NOMO-1 treated with dmso at 0.1 percent for 144 hours (cell line): ENCODE results near the gene ATP1A1.
A peak's percentile ranks its signal among the peaks of the same experiment; 100 is the strongest.

Source experiments
- DNase-seq: peaks from one replicate; lab custom pipeline; 2025; ENCODE audit not compliant: unreplicated experiment; lab: John Stamatoyannopoulos, UW

Gene ATP1A1

DNA sequence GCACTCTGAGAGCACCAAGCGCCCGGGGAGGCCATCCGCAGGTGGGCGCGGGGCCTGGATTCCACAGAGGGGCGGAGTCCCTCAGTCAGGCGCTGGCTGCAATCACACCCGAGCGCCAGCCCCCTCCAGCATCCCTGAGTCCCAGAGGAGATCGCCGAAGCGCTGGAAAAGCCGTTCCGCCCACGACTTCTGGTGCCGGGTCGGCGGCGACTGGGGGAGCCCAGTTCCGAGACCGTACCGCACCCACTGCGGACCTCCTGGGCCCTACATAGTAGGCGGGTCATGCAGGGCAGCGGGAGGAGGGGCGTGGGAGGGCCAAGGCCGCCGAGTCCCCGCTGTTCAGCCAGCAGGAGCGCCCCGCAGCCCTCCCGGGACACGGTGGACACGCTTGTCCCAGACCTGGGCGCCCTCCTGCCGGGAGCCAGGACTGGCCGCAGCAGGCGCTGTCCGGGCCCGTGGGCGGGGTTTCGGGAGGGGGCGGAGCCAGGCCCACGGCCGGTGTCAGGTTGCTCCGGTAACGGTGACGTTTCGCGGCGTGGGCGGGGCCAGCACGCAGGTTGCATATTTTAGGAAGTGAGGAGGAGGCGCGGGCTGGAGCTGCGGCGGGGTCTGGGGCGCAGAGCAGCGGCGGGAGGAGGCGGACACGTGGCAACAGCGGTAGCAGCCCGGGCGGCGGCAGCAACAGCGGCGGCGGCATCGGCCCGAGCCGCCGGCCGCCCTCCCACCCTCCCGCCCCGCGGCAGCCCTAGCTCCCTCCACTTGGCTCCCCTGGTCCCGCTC, at the start of gene ATP1A1:
TSS of gene ATP1A1 (plus strand) at position 594 of the 780 bp plus-strand sequence. CDS start 268 bp downstream, outside the sequence.
- peak; percentile 90 for DNase-seq

DNA sequence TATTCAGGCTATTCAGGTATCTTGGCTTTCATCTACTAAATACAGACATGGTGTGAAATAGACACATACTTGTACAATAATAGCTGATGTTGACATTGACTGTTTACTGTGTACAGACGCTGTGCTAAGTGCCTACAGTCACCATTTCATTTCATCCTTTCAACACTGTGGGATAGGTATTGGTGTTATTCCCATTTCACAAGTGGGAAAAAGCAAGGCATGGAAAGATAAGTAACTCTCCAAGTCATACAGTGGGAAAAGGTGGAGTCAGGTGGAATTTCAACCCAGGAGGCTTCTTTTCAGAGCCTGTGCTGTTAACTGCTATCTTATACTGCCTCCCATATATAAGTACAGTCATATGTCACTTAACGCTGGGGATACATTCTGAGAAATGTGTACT, 49.6 kb upstream of the ATP1A1 start:
- no peak for DNase-seq

GRCh38 chr1:116324411-116324810, 48.6 kb upstream of the ATP1A1 start:
- DNase-seq, result no peak

GRCh38 chr1:116325104-116325503, 47.9 kb upstream of the ATP1A1 start:
- DNase-seq, result no peak

DNA sequence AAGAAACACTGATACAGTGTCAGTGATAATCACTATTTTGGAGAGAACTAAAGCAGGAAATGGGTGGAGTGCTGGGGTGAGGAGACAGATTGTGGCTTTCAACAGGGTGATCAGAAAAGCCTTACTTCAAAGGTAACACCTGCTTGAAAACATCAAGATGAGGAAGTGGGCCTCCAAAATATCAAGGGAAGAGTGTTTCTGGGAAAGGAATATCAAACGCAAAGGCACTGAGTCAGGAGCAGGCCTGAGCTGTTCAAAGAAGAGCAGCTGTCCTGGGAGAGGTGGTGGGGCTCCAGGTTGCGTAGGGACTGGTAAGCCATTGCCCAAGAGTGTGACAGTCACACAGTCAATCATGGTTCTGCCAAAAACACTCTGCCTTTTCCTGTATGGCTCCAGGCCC, 47.1 kb upstream of the ATP1A1 start:
- no peak for DNase-seq

- DNase-seq, result no peak
Observed at GRCh38 chr1:116326486-116326885, 46.6 kb upstream of the ATP1A1 start.

- no peak for DNase-seq
Observed at GRCh38 chr1:116328671-116329070, 44.4 kb upstream of the ATP1A1 start.

GRCh38 chr1:116329524-116330341, 43.3 kb upstream of the ATP1A1 start:
- DNase-seq, result no peak

DNA sequence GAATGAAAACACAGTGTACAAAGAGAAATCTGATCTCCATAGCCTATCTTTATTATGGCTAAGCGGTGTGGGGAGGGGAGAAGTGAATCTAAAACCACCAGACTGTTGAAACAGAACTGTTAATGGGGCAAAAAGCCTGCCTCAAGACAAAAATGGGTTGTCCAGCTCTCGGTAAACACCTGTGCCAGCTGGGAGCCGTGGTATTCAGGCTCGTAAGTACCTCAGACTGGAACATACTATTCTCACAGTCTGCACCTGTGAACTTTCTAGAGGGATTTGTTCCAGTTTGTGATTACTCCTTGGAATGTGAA, 42.7 kb upstream of the ATP1A1 start:
- no peak for DNase-seq

DNA sequence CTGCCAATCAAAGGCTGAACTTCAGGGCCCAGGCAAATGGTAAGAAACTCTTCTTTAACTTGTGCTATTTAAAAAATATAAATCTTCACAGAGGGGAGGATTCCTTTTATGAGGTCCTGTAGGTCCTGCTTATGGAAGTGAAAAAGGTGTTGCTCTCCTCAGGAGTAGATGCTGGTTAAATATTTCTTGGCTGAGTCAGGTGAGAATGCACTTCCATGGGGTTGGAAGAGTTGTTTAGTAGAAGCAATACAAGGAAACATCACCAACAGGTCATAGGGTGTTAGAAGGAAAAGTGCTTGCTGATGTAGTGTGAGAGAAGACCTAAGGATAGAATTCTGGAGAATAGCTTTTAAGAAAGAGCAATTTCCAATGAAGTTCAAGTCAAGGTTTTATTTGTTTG, 42.2 kb upstream of the ATP1A1 start:
- no peak for DNase-seq

- DNase-seq, result no peak
Observed at GRCh38 chr1:116331523-116331922, 41.5 kb upstream of the ATP1A1 start.

- no peak for DNase-seq
Observed at GRCh38 chr1:116332451-116332850, 40.6 kb upstream of the ATP1A1 start.

DNA sequence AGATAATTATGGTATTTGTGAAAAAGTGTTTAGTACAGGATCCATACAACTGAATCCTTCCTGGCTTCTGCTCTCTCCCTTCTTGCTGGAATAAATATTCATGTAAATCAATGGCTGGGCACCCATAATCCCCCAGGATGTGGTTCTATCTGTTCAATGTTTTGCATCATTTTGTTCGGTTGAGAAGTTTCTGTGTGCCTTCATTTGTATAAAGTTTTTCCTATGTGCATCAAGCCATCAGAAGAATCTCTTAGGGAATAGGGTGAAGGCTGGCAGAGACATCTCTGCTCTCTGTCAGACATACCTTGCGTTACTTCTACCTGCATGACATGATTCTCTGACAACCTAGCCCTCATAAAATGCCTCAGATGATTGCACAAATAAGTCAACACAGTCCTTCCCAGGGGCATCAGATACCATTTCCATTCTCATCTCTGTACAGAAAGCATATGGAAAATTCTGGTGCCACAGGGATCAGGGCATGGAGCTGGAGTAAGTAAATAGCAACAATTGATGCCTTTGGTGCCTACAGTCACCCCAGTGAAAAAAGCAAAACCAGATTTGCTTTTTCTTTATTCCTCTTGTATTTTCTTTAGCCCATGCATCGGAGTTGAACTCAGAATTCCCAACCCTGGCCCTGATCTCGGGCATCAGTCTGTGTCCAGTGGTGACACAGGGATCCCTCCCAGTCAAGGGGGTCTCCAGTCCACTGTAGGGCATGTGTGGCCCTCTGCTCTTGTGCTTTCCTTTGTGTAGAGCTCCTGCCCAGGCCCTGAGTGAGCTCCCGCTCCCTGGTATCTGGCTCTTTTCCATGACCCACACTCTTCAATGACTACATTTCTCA, 39.7 kb upstream of the ATP1A1 start:
- DNase-seq, result no peak

- DNase-seq, result no peak
Observed at GRCh38 chr1:116334015-116334547, 39.0 kb upstream of the ATP1A1 start.

DNA sequence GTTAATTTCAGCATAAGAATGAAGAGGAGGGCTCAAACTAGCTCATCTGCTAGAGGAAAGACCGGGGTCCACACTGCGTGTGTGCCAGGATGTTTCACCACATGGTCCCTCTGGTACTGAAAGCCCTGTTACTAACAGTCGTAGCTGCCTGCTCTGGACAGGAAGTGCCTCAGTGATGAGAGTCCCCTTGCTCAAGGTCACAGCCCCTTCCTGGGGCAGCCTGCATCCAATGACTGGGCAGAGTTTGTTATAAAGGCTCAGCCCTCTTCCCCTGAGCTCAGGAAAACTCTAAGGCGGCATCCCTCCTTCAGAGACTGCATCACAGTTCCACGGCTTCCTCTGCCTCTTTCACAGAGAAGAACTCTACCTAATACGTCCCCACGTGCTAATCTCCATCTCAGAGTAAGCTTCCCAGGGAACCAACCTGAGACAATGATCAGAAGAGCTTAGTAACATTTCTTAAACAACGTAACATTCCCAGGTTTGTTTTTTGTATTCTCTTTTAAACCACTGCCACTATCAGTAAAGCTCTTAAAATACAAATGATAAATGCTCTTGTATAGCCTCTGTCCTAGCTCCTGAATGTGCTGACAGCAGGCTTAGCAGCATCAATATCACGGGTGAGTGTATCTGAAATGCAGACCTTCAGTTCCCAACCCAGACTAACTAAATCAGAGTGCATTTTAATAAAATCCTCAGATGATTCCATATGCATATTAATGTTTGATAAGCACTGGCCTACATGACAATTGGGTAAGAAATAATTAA, 38.0 kb upstream of the ATP1A1 start:
- DNase-seq, result no peak

DNA sequence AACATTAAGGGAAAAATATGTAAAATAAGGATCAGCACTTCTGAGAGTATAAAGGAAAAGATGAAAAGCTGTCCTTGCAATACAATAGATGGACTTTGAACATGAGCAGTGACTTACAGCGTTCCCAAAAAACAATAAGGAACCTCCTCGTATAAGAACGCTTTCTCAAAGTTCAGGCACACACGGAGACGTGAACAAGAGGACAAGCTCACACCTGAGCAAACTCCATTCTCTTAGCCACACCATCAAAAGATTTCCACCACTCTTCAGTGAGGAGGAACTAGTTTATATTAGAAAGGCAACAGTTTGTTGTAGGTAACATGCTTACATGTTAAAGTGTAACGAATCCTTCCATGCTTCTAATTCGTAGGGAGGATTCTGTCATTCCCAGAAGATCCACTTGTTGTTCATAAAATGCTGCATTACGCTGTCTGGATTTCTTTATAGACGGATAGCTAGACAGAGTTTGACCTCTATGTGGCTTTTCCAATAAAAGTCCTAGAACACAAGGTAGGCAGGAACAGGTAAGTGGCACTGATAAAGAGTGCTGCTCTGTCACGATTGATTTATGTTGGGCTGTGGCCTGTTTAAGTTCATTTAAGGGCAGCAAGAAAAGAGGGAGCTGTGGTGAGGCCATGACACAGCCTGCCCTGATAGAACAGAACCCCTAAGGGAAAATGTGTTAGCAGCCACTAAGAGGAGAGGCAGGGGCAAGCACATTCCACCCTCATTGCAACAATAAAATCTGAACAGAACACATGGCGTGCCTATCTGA, 37.0 kb upstream of the ATP1A1 start:
- no peak for DNase-seq

DNA sequence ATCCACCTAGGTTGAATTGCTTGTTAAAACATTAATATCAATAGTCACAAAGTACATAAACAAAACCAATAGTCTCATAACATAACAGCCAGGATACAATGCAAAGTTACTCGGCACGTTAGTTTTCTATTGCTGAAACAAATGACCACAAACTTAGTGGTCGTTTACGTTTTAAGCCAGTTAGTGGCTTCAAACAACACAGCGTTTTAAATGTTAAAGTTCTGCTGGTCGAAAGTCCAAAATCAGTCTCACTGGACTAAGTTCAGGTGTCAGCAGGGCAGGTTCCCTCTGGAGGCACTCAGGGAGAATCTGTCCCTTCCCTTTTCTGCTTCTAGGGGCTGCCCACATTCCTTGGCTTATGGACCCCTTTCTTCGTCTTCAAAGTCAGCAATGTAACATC, 35.6 kb upstream of the ATP1A1 start:
- no peak for DNase-seq

DNA sequence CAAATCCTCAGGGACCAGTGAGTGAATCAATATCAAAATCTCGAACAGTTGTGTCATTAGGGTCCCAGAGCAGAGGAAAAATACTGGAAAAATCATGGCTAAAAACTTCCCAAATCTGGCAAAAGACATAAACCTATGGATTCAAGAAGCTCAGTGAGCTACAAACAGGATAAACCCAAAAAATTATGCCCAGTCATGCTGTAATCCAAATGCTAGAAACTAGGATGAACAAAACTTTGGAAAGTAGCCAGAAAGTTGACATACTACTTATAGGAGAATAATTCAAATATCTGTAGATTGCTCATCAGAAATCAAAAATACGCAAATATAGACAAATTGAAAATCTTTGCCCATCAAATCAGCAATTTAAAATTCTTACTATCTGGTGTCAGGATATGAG, 34.6 kb upstream of the ATP1A1 start:
- DNase-seq, result no peak

GRCh38 chr1:116340506-116341231, 32.4 kb upstream of the ATP1A1 start:
- DNase-seq, result no peak
